Activated naive CD8-positive, alpha-beta T cell treated with anti-CD3 and anti-CD28 coated beads, Interleukin-2, amount 10 ng/mL, durations not matched to agents 7 days and 5 days (primary cell): Measurements from ENCODE around the gene SERINC3. TPM values are rescaled to one million over a fixed set of nuclear protein-coding genes. Genes with fewer than 3 reads are reported as not detected.
A peak's percentile ranks its signal among the peaks of the same experiment; 100 is the strongest.

Experiments
- ATAC-seq: fragments of 150-1000 bp; cut with Tn5 transposase; one replicate; pipeline ENCODE4 v1.10.0; 2021; ENCODE audit warnings: low read depth, moderate library complexity
- POLR2A ChIA-PET: fragments of 350-600 bp; sonication (Branson Sonifier 250); formaldehyde crosslinking; loops from one replicate; lab custom pipeline; 2021; ENCODE audit warnings: antibody characterized with exemption; lab: Charles Lee
- DNase-seq: peaks from one replicate; pipeline ENCODE4 v3.0.0; 2021
- H3K27ac Mint-ChIP-seq: one replicate; pipeline ENCODE4 v1.8.0; 2022; ENCODE audit warnings: mild to moderate bottlenecking, mixed read lengths
- H3K27me3 Mint-ChIP-seq: one replicate; pipeline ENCODE4 v1.8.0; 2022; ENCODE audit warnings: mild to moderate bottlenecking, moderate library complexity, mixed read lengths
- H3K36me3 Mint-ChIP-seq: one replicate; pipeline ENCODE4 v1.8.0; 2021; ENCODE audit warnings: mild to moderate bottlenecking, mixed read lengths
- H3K4me1 Mint-ChIP-seq: one replicate; pipeline ENCODE4 v1.8.0; 2021; ENCODE audit warnings: mixed read lengths
- H3K4me3 Mint-ChIP-seq: one replicate; pipeline ENCODE4 v1.8.0; 2022; ENCODE audit warnings: mild to moderate bottlenecking, moderate library complexity, mixed read lengths
- H3K9me3 Mint-ChIP-seq: one replicate; pipeline ENCODE4 v1.8.0; 2021; ENCODE audit warnings: mixed read lengths
- total RNA-seq, 2 experiments: library from RNA; stranded (reverse); gene quantifications; one replicate each; pipeline ENCODE4 v1.2.3, GENCODE V29; 2021

Gene SERINC3
- total RNA-seq, 2 experiments from 2014 or later = 71.5 to 72.7 TPM

DNA sequence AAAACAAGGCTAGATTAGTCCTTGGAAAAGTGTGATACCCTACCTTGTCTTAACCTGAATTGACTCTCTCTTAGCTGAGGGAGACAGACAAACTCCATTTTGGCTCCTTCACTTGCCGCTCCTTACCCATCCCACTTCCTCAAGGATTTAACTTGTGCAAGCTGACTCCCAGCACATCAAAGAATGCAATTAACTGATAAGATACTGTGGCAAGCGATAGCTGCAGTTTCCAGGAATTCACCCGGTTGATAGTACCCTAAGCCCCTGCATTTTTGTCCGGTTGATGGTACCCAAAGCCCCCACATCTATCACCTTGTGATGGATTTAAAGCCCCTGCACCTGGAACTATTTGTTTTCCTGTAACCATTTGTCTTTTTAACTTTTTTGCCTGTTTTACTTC is 1.9 kb upstream of the SERINC3 start:
- Mint-ChIP-seq H3K27ac (no peak overlapping the region), H3K36me3 (peaks cover 2% of the 10 kb centered on the region)
- no peak for ATAC-seq

DNA sequence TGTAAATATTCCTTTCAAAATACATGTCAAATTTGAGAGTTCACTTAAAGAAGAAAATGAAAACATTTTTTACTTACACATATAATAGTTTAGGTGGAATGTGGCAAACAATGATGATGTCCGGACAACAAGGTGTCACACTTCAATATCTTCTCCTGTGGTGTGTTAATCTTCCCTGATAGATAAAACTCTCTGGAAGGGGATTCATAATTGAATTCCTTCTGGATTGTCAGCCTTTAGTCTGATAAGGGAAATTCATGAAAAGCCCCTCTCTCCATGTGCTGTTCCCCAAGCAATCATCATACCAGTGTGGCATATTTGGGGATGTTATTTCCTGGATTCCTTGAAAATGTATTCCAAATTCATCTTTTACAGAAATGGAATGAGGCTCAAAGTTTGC is 971 bp upstream of the SERINC3 start:
- H3K4me1 Mint-ChIP-seq = peaks cover 21% of the 10 kb centered on the region
- POLR2A ChIA-PET = interaction anchor here (2.6 kb wide), 1 partner anchor 47 kb away, joined by 14 read pairs; the partner anchor contains the start of gene TTPAL
- H3K27ac Mint-ChIP-seq = no peak overlapping the region
- no peak for ATAC-seq
- H3K9me3 Mint-ChIP-seq = no peaks in the 10 kb centered on the region
- no peaks in the 10 kb centered on the region for H3K27me3 Mint-ChIP-seq
- peaks cover 3% of the 10 kb centered on the region for H3K36me3 Mint-ChIP-seq
- DNase-seq = no peak
- peak overlapping the region; percentile 84 for H3K4me3 Mint-ChIP-seq

More for the DNA sequence above, 1.9 kb upstream of the SERINC3 start:
- POLR2A ChIA-PET = no interaction called here
- DNase-seq = no peak
- Mint-ChIP-seq H3K4me1 (peaks cover 19% of the 10 kb centered on the region), H3K4me3 (no peak overlapping the region), H3K27me3 (no peaks in the 10 kb centered on the region), H3K9me3 (no peaks in the 10 kb centered on the region)

DNA sequence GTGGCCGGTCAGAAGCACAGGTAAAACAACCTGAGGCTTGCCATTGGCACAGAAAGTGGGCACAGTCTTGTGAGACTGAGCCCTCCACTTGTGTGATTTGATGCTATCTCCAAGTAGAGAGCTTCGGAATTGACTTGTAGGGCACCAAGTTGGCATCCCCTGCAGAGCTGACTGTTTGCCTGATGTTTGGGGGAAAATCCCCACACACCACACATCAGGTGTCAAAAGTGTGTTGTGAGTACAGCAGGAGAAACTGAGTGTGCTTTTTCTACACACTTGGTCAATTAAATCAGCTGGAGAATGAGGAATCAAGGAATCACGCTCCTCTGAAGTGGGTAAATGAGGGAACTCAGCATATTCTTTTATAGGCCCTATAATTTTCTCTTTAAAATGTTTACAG is 989 bp downstream of the SERINC3 start:
- DNase-seq (no peak), ATAC-seq (no peak)
- peaks cover 24% of the 10 kb centered on the region for H3K4me1 Mint-ChIP-seq
- POLR2A ChIA-PET = interaction anchor here (1.5 to 2.6 kb wide), 3 partner anchors 45 to 122 kb away, joined by 5 to 14 read pairs (median 7); partner anchors contain the start of gene TTPAL
- peak overlapping the region; percentile 84 for H3K4me3 Mint-ChIP-seq
- no peaks in the 10 kb centered on the region for H3K9me3 Mint-ChIP-seq
- no peaks in the 10 kb centered on the region for H3K27me3 Mint-ChIP-seq
- peaks cover 4% of the 10 kb centered on the region for H3K36me3 Mint-ChIP-seq
- peak overlapping the region; percentile 88 for H3K27ac Mint-ChIP-seq

DNA sequence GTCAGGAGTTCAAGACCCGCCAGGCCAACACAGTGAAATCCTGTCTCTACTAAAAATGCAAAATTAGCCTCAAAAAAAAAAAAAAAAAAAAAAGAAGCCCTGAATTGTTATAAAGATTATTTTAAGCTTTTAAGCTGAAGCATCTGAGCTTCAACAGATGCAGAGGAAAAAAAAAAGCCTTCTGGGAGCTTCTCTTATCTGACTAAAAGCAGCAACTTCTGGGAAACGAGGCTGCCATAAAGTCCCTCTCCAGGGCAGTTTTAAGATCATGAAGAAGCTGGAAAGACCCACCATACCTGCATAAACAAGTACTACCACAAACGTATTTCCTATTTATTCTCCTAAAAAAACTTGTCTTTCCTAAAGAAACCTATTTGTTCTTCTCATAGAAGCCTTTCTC is 3.6 kb downstream of the SERINC3 start:
- Mint-ChIP-seq H3K9me3 (no peaks in the 10 kb centered on the region), H3K4me1 (peaks cover 39% of the 10 kb centered on the region), H3K36me3 (peaks cover 4% of the 10 kb centered on the region), H3K4me3 (no peak overlapping the region), H3K27me3 (no peaks in the 10 kb centered on the region), H3K27ac (no peak overlapping the region)
- DNase-seq (no peak), ATAC-seq (no peak)
- POLR2A ChIA-PET = interaction anchor here (0.6 kb wide), 2 partner anchors 213 to 809 kb away, joined by 3 read pairs; no protein-coding TSS in a partner anchor

DNA sequence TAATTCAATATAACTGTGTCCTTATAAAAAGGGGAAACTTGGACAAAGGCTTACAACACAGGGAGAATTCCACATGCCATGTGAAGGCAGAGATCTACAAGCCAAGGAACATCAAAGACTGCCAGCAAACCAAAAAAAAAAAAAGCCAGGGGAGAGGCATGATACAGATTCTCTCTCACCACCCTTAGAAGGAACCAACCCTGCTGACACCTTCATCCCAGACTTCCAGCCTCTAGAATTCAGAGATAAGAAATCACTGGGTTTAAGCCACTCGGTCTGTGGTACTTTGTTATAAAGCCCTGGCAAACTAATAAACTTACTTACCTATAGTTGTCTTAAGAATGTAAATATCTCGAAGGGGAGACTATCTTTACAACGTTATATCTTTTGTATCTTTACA is 4.4 kb downstream of the SERINC3 start:
- H3K4me3 Mint-ChIP-seq = no peak overlapping the region

DNA sequence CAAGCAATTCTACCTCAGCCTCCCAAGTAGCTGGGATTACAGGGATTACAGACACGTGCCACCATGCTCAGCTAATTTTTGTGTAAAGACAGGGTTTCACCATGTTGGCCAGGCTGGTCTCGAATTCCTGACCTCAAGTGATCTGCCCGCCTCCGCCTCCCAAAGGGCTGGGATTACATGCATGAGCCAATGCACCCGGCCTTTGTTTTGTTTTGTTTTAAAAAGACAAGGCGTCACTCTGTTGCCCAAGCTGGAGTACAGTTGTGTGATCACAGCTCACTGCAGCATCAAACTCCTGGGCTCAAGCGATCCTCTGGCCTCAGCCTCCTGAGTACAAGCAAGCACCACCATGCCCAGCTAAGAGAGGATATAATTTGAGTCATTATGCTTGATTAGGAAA is 5.4 kb downstream of the SERINC3 start:
- Mint-ChIP-seq H3K4me1 (peaks cover 34% of the 10 kb centered on the region), H3K27ac (no peak overlapping the region), H3K27me3 (no peaks in the 10 kb centered on the region), H3K4me3 (no peak overlapping the region), H3K36me3 (peaks cover 7% of the 10 kb centered on the region), H3K9me3 (no peaks in the 10 kb centered on the region)
- no peak for ATAC-seq
- POLR2A ChIA-PET = no interaction called here
- DNase-seq = no peak

More for the DNA sequence above, 4.4 kb downstream of the SERINC3 start:
- Mint-ChIP-seq H3K9me3 (no peaks in the 10 kb centered on the region), H3K4me1 (peaks cover 39% of the 10 kb centered on the region), H3K27me3 (no peaks in the 10 kb centered on the region), H3K27ac (no peak overlapping the region), H3K36me3 (peaks cover 7% of the 10 kb centered on the region)
- DNase-seq = no peak
- no peak for ATAC-seq
- POLR2A ChIA-PET = no interaction called here

DNA sequence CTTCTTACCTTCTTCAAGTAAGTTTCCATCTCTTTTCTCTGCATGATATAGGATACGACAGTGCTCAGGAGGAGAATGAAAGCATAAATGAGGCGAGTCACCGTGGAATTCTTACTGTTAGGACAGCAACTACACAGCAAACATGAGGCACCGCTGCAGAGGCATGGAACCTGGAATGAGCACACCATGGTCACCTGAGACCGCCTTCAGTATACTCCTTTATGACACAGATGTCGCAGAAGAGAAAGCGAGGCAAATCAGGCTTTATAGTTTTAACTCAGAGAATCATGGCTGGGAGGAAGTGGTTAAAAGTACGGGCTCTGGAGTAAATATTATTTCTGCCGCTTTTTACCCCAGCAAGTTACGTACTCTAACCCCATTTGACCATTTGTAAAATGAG is 8.0 kb downstream of the SERINC3 start:
- peak overlapping the region; percentile 22 for H3K4me3 Mint-ChIP-seq
- no peaks in the 10 kb centered on the region for H3K9me3 Mint-ChIP-seq
- peaks cover 27% of the 10 kb centered on the region for H3K4me1 Mint-ChIP-seq
- H3K36me3 Mint-ChIP-seq = peaks cover 12% of the 10 kb centered on the region
- H3K27ac Mint-ChIP-seq = no peak overlapping the region
- ATAC-seq (peak; percentile 30), DNase-seq (no peak)
- POLR2A ChIA-PET = no interaction called here
- no peaks in the 10 kb centered on the region for H3K27me3 Mint-ChIP-seq

DNA sequence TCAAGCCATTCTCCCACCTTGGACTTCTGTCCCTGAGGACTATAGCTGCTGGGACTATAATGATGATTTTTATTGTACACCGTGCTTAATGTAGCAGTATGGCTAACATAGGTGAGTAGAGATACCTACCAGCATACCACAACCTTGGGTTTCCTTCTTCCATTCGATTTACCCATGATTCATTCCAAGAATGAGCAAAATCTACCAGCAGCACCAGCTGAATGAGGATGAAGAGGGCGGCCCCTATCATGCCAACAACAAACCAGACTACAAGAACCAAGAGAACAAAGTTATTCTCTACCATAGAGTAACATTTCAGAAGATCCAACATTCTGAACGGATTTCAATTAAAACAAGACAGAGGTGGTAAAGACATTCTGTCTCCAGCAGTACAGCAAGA is 12.1 kb downstream of the SERINC3 start:
- POLR2A ChIA-PET = no interaction called here
- peaks cover 14% of the 10 kb centered on the region for H3K36me3 Mint-ChIP-seq
- DNase-seq (no peak), ATAC-seq (no peak)
- H3K4me1 Mint-ChIP-seq = peaks cover 16% of the 10 kb centered on the region
- H3K9me3 Mint-ChIP-seq = no peaks in the 10 kb centered on the region
- no peak overlapping the region for H3K27ac Mint-ChIP-seq
- no peak overlapping the region for H3K4me3 Mint-ChIP-seq
- H3K27me3 Mint-ChIP-seq = no peaks in the 10 kb centered on the region

DNA sequence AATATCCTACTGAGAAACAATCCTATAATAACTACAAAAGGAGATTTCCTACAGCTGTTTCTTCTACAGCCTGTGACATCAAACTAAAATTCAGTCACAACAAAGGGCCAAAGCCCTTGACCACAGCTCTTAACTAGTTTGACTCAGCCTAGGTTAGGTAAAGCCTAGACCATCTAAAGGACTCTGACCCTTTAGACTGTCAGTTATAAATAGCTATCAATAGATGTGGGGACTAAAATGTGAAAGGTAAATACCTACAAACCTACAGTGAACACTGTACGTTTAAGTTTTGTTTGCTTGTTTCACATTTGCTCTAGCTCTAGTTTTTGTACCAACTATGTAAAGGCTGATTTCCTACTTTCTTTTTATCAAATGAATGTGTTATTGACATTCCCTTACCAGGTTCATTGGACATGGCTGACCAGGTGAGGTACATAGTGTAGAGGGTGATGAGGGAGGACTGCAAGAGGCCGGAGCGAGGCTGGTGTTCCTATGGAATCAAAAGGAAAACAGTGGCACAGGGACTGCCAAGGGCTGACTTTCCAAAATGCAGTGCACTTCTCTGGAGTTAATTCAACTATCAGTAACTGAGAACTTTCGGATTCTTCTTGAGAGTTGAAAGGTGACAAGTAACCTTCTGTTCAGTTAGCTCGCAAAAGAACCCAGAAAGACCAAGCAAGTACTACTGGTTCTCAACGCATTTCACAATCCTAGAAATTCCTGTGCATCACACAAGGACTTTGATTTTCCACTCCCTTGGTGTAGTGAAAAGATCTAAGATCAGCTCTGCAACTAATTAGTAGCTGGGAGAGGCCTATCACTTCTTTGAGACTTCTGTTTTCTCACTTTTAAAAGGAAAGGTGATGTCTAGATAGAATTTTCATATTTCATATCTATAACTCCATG is 17.2 kb downstream of the SERINC3 start:
- DNase-seq (no peak), ATAC-seq (no peak)
- POLR2A ChIA-PET = no interaction called here
- Mint-ChIP-seq H3K9me3 (no peaks in the 10 kb centered on the region), H3K36me3 (peaks cover 27% of the 10 kb centered on the region), H3K4me1 (peaks cover 1% of the 10 kb centered on the region), H3K27me3 (no peaks in the 10 kb centered on the region), H3K27ac (no peak overlapping the region), H3K4me3 (no peak overlapping the region)

DNA sequence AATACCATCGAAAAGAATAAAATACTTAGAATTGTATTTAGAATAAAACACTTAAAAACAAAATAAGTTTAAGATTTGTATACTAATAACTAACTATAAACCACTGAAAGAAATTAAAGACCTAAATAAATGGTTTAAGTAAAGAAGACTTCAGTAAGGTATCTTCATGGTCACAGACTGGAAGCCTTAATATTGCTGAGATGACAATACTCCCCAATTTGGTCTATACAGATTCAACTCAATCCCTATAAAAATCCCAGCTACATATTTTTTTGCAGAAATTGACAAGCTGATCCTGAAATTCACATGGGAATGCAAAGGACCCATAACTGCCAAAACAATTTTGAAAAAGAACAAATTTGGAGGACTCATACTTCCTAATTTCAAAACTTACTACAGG is 18.9 kb downstream of the SERINC3 start:
- H3K27me3 Mint-ChIP-seq = no peaks in the 10 kb centered on the region
- peaks cover 31% of the 10 kb centered on the region for H3K36me3 Mint-ChIP-seq
- peaks cover 1% of the 10 kb centered on the region for H3K4me1 Mint-ChIP-seq
- no peak for DNase-seq
- ATAC-seq = no peak
- H3K9me3 Mint-ChIP-seq = no peaks in the 10 kb centered on the region
- H3K27ac Mint-ChIP-seq = no peak overlapping the region
- POLR2A ChIA-PET = no interaction called here
- H3K4me3 Mint-ChIP-seq = no peak overlapping the region

DNA sequence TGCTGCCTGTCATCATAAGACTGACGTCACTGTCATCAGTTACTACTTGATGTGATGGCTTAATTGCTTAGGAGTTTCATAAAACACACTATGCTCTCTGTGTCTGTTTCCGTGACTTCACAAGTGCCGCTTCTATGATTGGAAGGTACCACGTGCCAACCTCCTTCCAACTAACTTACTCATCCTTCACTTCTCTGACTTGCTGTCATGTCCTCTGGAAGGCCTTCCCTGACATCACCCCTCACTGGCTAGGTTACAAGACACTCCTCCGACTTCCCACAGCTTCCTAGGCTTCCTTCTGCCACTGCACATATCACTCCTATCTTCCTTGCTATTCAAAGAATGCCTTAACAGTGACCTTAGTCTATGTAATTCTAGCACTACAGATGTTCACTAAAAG is 20.4 kb downstream of the SERINC3 start:
- Mint-ChIP-seq H3K4me1 (peaks cover 1% of the 10 kb centered on the region), H3K9me3 (no peaks in the 10 kb centered on the region), H3K4me3 (no peak overlapping the region), H3K27me3 (no peaks in the 10 kb centered on the region), H3K27ac (no peak overlapping the region), H3K36me3 (peaks cover 36% of the 10 kb centered on the region)
- DNase-seq = no peak
- POLR2A ChIA-PET = no interaction called here
- no peak for ATAC-seq

DNA sequence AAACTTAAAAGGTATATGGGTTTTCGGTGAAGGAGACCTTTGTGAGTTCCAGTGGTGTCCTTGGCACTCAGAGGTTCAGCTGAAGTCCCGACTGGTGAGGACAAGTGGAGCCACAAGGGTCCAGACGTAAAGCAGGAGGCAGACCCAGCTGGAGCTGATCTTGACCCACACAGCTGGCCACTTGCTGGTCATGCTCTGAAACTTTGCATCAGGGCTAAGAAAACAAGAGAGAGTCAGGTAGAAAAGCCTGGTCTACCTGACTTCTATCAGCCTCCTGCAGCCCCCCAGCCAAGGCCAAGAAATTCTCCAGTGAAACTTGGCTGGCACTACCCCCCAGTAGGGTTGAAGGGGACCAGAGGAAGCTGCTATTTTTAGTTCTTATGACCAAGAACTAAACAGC is 21.6 kb downstream of the SERINC3 start:
- Mint-ChIP-seq H3K27me3 (no peaks in the 10 kb centered on the region), H3K4me1 (peaks cover 3% of the 10 kb centered on the region), H3K36me3 (peaks cover 47% of the 10 kb centered on the region), H3K9me3 (no peaks in the 10 kb centered on the region), H3K4me3 (no peak overlapping the region), H3K27ac (no peak overlapping the region)
- no peak for DNase-seq
- no peak for ATAC-seq
- POLR2A ChIA-PET = no interaction called here

DNA sequence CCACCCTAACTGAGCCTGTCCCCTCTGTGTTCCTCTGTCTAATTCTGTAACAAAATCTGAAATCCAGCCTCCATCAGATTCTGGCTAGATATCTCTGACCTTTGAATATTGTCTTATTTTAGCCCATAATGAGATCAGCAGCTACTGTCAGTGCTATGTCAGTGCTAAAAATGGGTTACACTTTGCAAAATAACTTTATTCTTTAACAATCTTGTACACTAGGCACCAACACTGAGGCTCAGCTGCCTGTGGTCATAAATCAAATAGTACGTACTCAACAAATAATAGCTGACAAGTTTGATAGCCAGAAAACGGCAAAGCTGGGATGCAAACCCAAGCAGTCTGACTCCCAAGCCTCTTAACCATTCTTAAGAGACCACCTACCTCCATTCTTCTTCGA is 24.1 kb downstream of the SERINC3 start:
- ATAC-seq (no peak), DNase-seq (no peak)
- Mint-ChIP-seq H3K27me3 (no peaks in the 10 kb centered on the region), H3K4me3 (no peak overlapping the region), H3K9me3 (no peaks in the 10 kb centered on the region), H3K27ac (no peak overlapping the region), H3K36me3 (peaks cover 51% of the 10 kb centered on the region), H3K4me1 (peaks cover 3% of the 10 kb centered on the region)
- POLR2A ChIA-PET = no interaction called here

DNA sequence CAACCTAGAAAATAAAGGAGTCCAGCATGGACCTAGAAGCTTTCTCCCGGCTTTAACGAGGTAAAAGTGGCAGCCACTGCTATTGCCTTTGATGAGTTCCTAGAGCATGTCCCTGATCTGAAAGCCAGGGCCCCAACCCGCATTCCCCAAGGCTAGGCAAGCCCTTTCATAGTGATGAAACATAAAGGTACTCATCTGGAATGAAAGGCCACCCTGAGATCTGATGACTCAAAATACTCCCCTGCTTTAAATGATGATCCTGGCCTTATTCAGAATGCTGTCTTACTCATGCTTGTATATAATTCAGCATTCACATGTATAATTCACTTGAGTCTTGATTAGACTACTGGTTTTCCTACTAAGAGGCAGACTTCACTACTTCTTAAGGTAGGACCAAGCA is 24.9 kb downstream of the SERINC3 start:
- Mint-ChIP-seq H3K9me3 (no peaks in the 10 kb centered on the region), H3K27ac (no peak overlapping the region), H3K4me1 (peaks cover 6% of the 10 kb centered on the region), H3K27me3 (no peaks in the 10 kb centered on the region), H3K4me3 (no peak overlapping the region), H3K36me3 (peaks cover 49% of the 10 kb centered on the region)
- ATAC-seq (no peak), DNase-seq (no peak)
- POLR2A ChIA-PET = no interaction called here
